Measurements from ENCODE around the gene CADM1.

CADM1 gene

GRCh38 chr11:115518983-115519628 is 14.9 kb upstream of the CADM1 start:
- in situ Hi-C loops (cut with MboI; ENCODE audit: low sequenced_read_pairs), result no loop called here

- in situ Hi-C loops (cut with MboI; ENCODE audit: low sequenced_read_pairs), result no loop called here
These were observed 11.6 kb upstream of the CADM1 start for GRCh38 chr11:115515647-115516395.

GRCh38 chr11:115506954-115507675 is 2.9 kb upstream of the CADM1 start:
- in situ Hi-C loops (cut with MboI; ENCODE audit: low sequenced_read_pairs), result no loop called here

- in situ Hi-C loops (cut with MboI; ENCODE audit: low sequenced_read_pairs), result no loop called here
These were observed 960 bp upstream of the CADM1 start for GRCh38 chr11:115505175-115505574.

- in situ Hi-C loops (cut with MboI; ENCODE audit: low sequenced_read_pairs), result no loop called here
These were observed 334 bp downstream of the CADM1 start for GRCh38 chr11:115503886-115504275.

GRCh38 chr11:115503083-115503885 is 931 bp downstream of the CADM1 start:
- in situ Hi-C loops (cut with MboI; ENCODE audit: low sequenced_read_pairs), result no loop called here

GRCh38 chr11:115502636-115503082 is 1.6 kb downstream of the CADM1 start:
- in situ Hi-C loops (cut with MboI; ENCODE audit: low sequenced_read_pairs), result no loop called here

GRCh38 chr11:115501893-115502589 is 2.2 kb downstream of the CADM1 start:
- in situ Hi-C loops (cut with MboI; ENCODE audit: low sequenced_read_pairs), result no loop called here

GRCh38 chr11:115501502-115501892 is 2.7 kb downstream of the CADM1 start:
- in situ Hi-C loops (cut with MboI; ENCODE audit: low sequenced_read_pairs), result no loop called here

- in situ Hi-C loops (cut with MboI; ENCODE audit: low sequenced_read_pairs), result no loop called here
These were observed 3.4 kb downstream of the CADM1 start for GRCh38 chr11:115500547-115501501.

GRCh38 chr11:115499891-115500290 is 4.3 kb downstream of the CADM1 start:
- in situ Hi-C loops (cut with MboI; ENCODE audit: low sequenced_read_pairs), result no loop called here

GRCh38 chr11:115499241-115499799 is 4.9 kb downstream of the CADM1 start:
- in situ Hi-C loops (cut with MboI; ENCODE audit: low sequenced_read_pairs), result no loop called here

GRCh38 chr11:115498354-115498753 is 5.9 kb downstream of the CADM1 start:
- in situ Hi-C loops (cut with MboI; ENCODE audit: low sequenced_read_pairs), result no loop called here

- in situ Hi-C loops (cut with MboI; ENCODE audit: low sequenced_read_pairs), result no loop called here
These were observed 6.9 kb downstream of the CADM1 start for GRCh38 chr11:115497303-115497702.

GRCh38 chr11:115496892-115497291 is 7.3 kb downstream of the CADM1 start:
- in situ Hi-C loops (cut with MboI; ENCODE audit: low sequenced_read_pairs), result no loop called here

GRCh38 chr11:115493905-115494304 is 10.3 kb downstream of the CADM1 start:
- in situ Hi-C loops (cut with MboI; ENCODE audit: low sequenced_read_pairs), result no loop called here

GRCh38 chr11:115493488-115493887 is 10.7 kb downstream of the CADM1 start:
- in situ Hi-C loops (cut with MboI; ENCODE audit: low sequenced_read_pairs), result no loop called here

- in situ Hi-C loops (cut with MboI; ENCODE audit: low sequenced_read_pairs), result no loop called here
These were observed 14.7 kb downstream of the CADM1 start for GRCh38 chr11:115489466-115489865.

GRCh38 chr11:115488945-115489344 is 15.3 kb downstream of the CADM1 start:
- in situ Hi-C loops (cut with MboI; ENCODE audit: low sequenced_read_pairs), result no loop called here
